Spinal cord (tissue), 10 donors: ENCODE measurements around the gene KRTAP3-2. TPM values are rescaled to one million over a fixed set of nuclear protein-coding genes. Genes with fewer than 3 reads are reported as not detected.

Experiments used
- DNase-seq, 6 donors: peaks; one replicate each; pipeline versions ENCODE4 v3.0.0 to v3.0.0-alpha.2; 2013 to 2015; ENCODE audit warnings: low spot score in 6 of 6, low read depth in 4 of 6
- H3K27ac ChIP-seq: one replicate; pipeline ENCODE4 v1.5.1; 2013; ENCODE audit warnings: low read depth, low read length, control low read depth
- H3K27me3 ChIP-seq: one replicate; pipeline ENCODE4 v1.6.1; 2013; ENCODE audit warnings: low read length; ENCODE audit not compliant: control insufficient read depth, insufficient read depth
- H3K36me3 ChIP-seq: one replicate; pipeline ENCODE4 v1.6.1; 2013; ENCODE audit warnings: low read length; ENCODE audit not compliant: control insufficient read depth, insufficient read depth
- H3K4me1 ChIP-seq: one replicate; pipeline ENCODE4 v1.6.1; 2013; ENCODE audit warnings: low read length; ENCODE audit not compliant: control insufficient read depth, insufficient read depth
- H3K4me3 ChIP-seq: one replicate; pipeline ENCODE4 v1.5.1; 2013; ENCODE audit warnings: low read depth, low read length, control low read depth
- H3K9me3 ChIP-seq: one replicate; pipeline ENCODE4 v1.6.1; 2013; ENCODE audit warnings: low read length; ENCODE audit not compliant: control insufficient read depth, insufficient read depth
- WGBS: methylation state at CpG from one replicate; pipeline ENCODE4 v1.1.5; 2013; ENCODE audit warnings: missing lambda C conversion rate; ENCODE audit not compliant: insufficient coverage; 5-methylcytosine and 5-hydroxymethylcytosine counted together
- polyA plus RNA-seq, 2 donors: library from polyadenylated mRNA; unstranded; fragments of 120-200 nt; gene quantifications; one replicate each; pipeline ENCODE4 v1.2.1, GENCODE V29; 2013; ENCODE audit not compliant: insufficient read length in 2 of 2
- total RNA-seq, 2 donors: library from RNA; depleted of rRNA in 1 of 2; stranded (reverse); fragments of 120-200 nt in 1 of 2; fragments of >200 nt in 1 of 2; gene quantifications; one replicate each; pipeline versions ENCODE4 v1.2.3 to v1.2.4, GENCODE V29; 2013 to 2014
- donor health status: healthy.

The KRTAP3-2 gene
- total and polyA plus RNA-seq, 4 donors = not detected

DNA sequence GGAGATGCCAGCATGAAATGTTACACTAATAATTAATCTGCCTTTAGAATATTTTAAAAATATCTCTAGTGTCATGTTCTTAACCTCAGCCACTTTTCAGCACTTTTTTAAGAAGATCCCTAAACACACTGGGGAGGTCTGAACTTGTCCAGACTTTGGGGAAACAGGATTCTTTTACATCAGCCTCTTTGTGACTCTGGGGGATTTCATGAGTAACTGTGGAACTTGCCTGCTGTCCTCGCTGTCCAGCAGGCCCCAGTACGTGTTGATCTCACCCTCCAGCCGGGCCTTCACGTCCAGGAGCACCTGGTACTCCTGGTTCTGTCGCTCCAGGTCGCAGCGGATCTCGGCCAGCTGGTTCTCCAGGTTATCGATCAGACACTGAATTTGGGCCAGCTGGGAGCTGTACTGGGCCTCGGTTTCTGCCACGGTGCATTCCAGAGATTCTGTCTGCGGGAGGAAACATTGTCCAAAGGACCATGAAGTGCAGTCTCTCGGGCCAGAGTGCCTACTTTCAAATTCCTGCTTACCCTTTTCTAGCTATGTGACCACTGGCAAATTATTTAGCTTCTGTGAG, 21.0 kb downstream of the KRTAP3-2 start:
- H3K36me3 ChIP-seq = no peaks in the 10 kb centered on the region
- H3K4me3 ChIP-seq = no peak overlapping the region
- H3K9me3 ChIP-seq = no peaks in the 10 kb centered on the region
- peaks cover 8% of the 10 kb centered on the region for H3K4me1 ChIP-seq
- H3K27ac ChIP-seq = no peak overlapping the region
- WGBS = 89% methylated on average over 12 of the region's 13 CpGs
- H3K27me3 ChIP-seq = no peaks in the 10 kb centered on the region
- no peak for DNase-seq

- no peak overlapping the region for H3K27ac ChIP-seq
- H3K4me1 ChIP-seq = peaks cover 3% of the 10 kb centered on the region
- H3K4me3 ChIP-seq = no peak overlapping the region
- no peaks in the 10 kb centered on the region for H3K27me3 ChIP-seq
- H3K9me3 ChIP-seq = no peaks in the 10 kb centered on the region
- no peak for DNase-seq
- no peaks in the 10 kb centered on the region for H3K36me3 ChIP-seq
Observed at GRCh38 chr17:40975516-40975915, 24.2 kb downstream of the KRTAP3-2 start.

DNA sequence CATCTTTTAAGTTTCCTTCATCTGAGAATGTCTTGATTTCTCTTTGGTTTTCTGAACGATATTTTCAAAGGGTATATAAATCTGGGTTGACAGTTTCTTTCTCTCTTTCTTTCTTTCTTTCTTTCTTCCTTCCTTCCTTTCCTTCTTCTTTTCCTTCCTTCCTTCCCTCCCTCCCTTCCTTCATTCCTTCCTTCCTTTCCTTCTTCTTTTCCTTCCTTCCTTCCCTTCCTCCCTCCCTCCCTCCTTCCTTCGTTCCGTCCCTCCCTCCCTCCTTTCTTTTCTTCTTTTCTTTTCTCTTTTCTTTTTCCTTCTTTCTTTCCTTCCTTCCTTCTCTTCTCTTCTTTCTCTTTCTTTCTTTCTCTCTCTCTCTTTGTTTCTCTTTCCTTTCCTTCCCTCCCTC, 25.3 kb downstream of the KRTAP3-2 start:
- DNase-seq = no peak
- no peaks in the 10 kb centered on the region for H3K9me3 ChIP-seq
- no peak overlapping the region for H3K4me3 ChIP-seq
- H3K27me3 ChIP-seq = no peaks in the 10 kb centered on the region
- no peaks in the 10 kb centered on the region for H3K4me1 ChIP-seq
- no peaks in the 10 kb centered on the region for H3K36me3 ChIP-seq
- 100% methylated on average over 2 of the region's 3 CpGs for WGBS
- no peak overlapping the region for H3K27ac ChIP-seq

- DNase-seq = no peak
- H3K4me3 ChIP-seq = no peak overlapping the region
- no peak overlapping the region for H3K27ac ChIP-seq
- no peaks in the 10 kb centered on the region for H3K9me3 ChIP-seq
- H3K4me1 ChIP-seq = no peaks in the 10 kb centered on the region
- no CpG with 5 or more reads among the region's 1 CpG for WGBS
- no peaks in the 10 kb centered on the region for H3K36me3 ChIP-seq
- no peaks in the 10 kb centered on the region for H3K27me3 ChIP-seq
Observed at GRCh38 chr17:40967582-40967981, 32.1 kb downstream of the KRTAP3-2 start.

DNA sequence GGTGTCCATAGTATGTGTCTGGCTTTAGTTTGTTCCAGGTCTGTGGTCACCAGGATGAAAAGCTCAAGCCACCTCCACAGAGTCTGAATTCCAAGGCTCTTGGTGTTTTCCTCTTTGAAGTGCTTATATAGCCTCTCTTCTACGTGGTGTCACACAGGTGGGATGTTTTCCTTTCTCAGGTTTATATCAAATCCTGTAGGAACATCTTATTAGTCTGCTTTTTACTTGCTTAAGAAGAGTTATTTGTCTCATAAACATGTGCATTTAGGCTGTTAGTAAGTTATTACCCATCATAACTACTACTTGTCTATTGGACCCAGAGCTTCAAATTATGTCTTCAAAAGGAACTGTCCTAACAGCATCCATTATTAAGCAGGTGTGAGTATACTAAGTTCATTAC, 32.9 kb downstream of the KRTAP3-2 start, which contains the start of gene KRT39:
TSS of gene KRT39 (minus strand) at position 101 of the 400 bp plus-strand sequence. CDS start at position 9, 92 bp downstream.
- no peak for DNase-seq
- Histone ChIP-seq H3K36me3 (no peaks in the 10 kb centered on the region), H3K4me3 (no peak within 1 kb of the TSS), H3K9me3 (no peaks in the 10 kb centered on the region), H3K27ac (no peak within 1 kb of the TSS), H3K27me3 (no peaks in the 10 kb centered on the region), H3K4me1 (no peaks in the 10 kb centered on the region)
- no CpG with 5 or more reads among the region's 1 CpG for WGBS

DNA sequence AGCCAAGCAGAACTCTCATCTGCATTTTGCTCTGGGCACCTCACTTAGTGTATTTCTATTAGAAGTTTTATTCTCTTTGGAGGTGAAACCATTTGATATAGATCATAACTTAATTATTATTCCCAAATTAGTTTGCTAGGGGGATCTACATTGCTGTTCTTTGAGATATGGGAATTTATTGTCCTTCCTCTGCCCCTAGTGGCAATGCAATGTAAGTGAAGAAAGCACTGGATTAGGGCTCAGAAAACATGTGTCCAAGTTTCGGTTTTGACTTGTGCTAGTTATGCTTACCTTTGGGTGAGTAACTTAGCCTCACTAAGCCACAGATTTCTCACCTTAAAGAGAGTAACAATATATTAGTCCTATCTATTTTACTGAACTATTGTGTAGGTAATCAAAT, 35.9 kb downstream of the KRTAP3-2 start:
- H3K9me3 ChIP-seq = no peaks in the 10 kb centered on the region
- H3K27ac ChIP-seq = no peak overlapping the region
- H3K27me3 ChIP-seq = no peaks in the 10 kb centered on the region
- H3K4me3 ChIP-seq = no peak overlapping the region
- H3K4me1 ChIP-seq = no peaks in the 10 kb centered on the region
- WGBS = no CpG with 5 or more reads among the region's 1 CpG
- DNase-seq = no peak
- H3K36me3 ChIP-seq = no peaks in the 10 kb centered on the region

DNA sequence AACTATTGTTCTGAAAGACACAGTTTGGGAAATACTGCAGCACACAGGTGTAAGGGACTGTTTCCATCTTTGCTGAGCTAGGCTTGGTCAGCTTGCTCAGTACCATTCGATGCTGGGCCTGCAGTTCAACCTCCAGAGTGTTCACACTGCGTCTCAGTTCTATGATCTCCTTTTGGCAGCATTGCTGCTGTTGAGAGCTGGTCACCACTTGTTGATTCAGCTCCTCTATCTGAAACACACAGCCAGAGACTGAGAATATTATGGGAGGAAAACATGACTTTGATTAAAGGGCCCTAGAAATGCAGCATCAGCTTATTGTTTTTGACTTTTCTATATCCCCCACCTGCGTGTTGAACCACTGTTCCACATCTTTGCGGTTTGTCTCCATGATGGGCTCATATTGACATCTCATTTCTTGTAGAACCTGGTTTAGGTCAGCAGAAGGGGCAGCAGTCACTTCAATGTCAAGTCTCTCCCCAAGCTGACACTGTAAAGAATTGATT, 37.6 kb downstream of the KRTAP3-2 start:
- Histone ChIP-seq H3K9me3 (no peaks in the 10 kb centered on the region), H3K4me1 (no peaks in the 10 kb centered on the region), H3K36me3 (no peaks in the 10 kb centered on the region), H3K27me3 (no peaks in the 10 kb centered on the region), H3K27ac (no peak overlapping the region), H3K4me3 (no peak overlapping the region)
- DNase-seq = no peak
- 90% methylated on average over 2 of the region's 4 CpGs for WGBS

DNA sequence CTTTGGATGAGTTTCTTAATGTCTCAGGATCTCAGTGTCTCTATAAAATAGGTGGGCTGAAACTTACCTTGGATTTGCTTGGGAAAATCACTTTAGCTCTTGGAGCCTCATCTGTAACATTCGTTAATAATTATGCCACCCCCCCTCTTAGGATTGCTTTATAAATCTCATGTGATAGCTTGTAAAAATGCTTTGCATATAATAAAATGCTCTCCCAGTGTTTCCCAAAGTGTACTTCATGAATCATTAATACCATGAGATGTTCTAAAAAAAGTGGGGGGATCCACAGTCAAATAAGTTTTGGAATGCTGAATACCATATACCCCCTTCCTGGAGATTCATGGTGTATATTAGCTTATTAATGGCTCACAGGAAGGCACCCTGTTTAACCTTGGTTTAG, 38.1 kb downstream of the KRTAP3-2 start:
- no peaks in the 10 kb centered on the region for H3K4me1 ChIP-seq
- H3K36me3 ChIP-seq = no peaks in the 10 kb centered on the region
- H3K27me3 ChIP-seq = no peaks in the 10 kb centered on the region
- H3K4me3 ChIP-seq = no peak overlapping the region
- no peaks in the 10 kb centered on the region for H3K9me3 ChIP-seq
- no CpG with 5 or more reads among the region's 1 CpG for WGBS
- H3K27ac ChIP-seq = no peak overlapping the region
- no peak for DNase-seq

DNA sequence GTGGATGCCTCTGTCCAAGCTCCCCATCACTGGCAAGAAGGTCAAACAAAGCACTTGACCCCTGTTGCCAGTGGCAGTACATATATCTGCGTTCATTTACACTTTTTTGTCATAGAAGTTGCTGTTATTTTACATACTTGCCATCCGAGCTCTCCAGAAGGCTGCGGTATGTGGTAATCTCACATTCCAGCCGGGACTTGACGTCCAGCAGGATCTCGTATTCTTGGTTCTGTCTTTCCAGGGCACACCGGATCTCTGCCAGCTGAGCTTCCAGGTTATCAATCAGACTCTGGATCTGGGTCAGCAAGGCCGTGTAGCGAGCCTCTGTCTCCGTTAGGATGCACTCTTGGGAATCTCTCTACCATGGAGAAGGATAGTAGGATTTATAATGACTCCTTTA, 39.6 kb downstream of the KRTAP3-2 start:
- H3K9me3 ChIP-seq = no peaks in the 10 kb centered on the region
- no peaks in the 10 kb centered on the region for H3K36me3 ChIP-seq
- H3K27ac ChIP-seq = no peak overlapping the region
- no peak for DNase-seq
- WGBS = 96% methylated on average over 7 of the region's 10 CpGs
- H3K27me3 ChIP-seq = no peaks in the 10 kb centered on the region
- H3K4me3 ChIP-seq = no peak overlapping the region
- no peaks in the 10 kb centered on the region for H3K4me1 ChIP-seq

- no peaks in the 10 kb centered on the region for H3K36me3 ChIP-seq
- WGBS = 79% methylated on average over 8 of the region's 12 CpGs
- no peak for DNase-seq
- no peaks in the 10 kb centered on the region for H3K9me3 ChIP-seq
- no peak overlapping the region for H3K27ac ChIP-seq
- H3K4me3 ChIP-seq = no peak overlapping the region
- no peaks in the 10 kb centered on the region for H3K4me1 ChIP-seq
- H3K27me3 ChIP-seq = no peaks in the 10 kb centered on the region
Observed at GRCh38 chr17:40958086-40958953, 41.4 kb downstream of the KRTAP3-2 start.
